B cell (primary cell): ENCODE measurements around the gene DTD1. TPM values are rescaled to one million over a fixed set of nuclear protein-coding genes. Genes with fewer than 3 reads are reported as not detected.

Source experiments
- ATAC-seq: fragments of 200-7000 bp; cut with Tn5 transposase; one replicate; pipeline ENCODE4 v1.10.0; 2021; ENCODE audit warnings: low read depth, mild to moderate bottlenecking, moderate number of reproducible peaks, moderate library complexity
- CTCF ChIA-PET: fragments of 350-600 bp; sonication (Branson Sonifier 250); formaldehyde crosslinking; loops from one replicate; lab custom pipeline; 2021; ENCODE audit warnings: antibody characterized with exemption, inconsistent platforms; lab: Charles Lee
- POLR2A ChIA-PET: fragments of 350-600 bp; sonication (Branson Sonifier 250); formaldehyde crosslinking; loops from one replicate; lab custom pipeline; 2021; ENCODE audit warnings: antibody characterized with exemption; lab: Charles Lee
- DNase-seq: peaks from one replicate; pipeline ENCODE4 v3.0.0; 2013
- H2AFZ ChIP-seq: 2 replicates; pipeline ENCODE4 v1.6.1; 2012; ENCODE audit warnings: mild to moderate bottlenecking, low read depth, low read length; ENCODE audit not compliant: insufficient read depth, poor library complexity, severe bottlenecking
- H3K27ac ChIP-seq, 2 donors: 1 replicate in 1 of 2; 2 replicates in 1 of 2; pipeline ENCODE4 v1.5.1; 2012 to 2013; ENCODE audit warnings: low read length in 2 of 2, mild to moderate bottlenecking in 2 of 2, moderate library complexity in 1 of 2
- H3K27me3 ChIP-seq, 4 experiments: fragments of 200-600 bp in 1 of 4; sonication (generic) in 1 of 4; replicated peaks in 1 of 4; 1 replicate in 2 of 4; 2 replicates in 2 of 4; pipeline versions ENCODE4 v1.6.1 to v1.7.0; 2013 to 2016; ENCODE audit warnings: low read length in 3 of 4, mild to moderate bottlenecking in 2 of 4, mixed read lengths in 1 of 4, moderate library complexity in 1 of 4; ENCODE audit not compliant: insufficient read depth in 4 of 4, control insufficient read depth in 3 of 4; ENCODE audit errors: control extremely low read depth in 1 of 4
- H3K36me3 ChIP-seq, 2 experiments: replicated peaks in 1 of 2; 1 replicate in 1 of 2; 2 replicates in 1 of 2; pipeline versions ENCODE4 v1.6.1 to v1.7.1; 2013; ENCODE audit warnings: low read length in 1 of 2; ENCODE audit not compliant: insufficient read depth in 2 of 2, control insufficient read depth in 1 of 2; ENCODE audit errors: control extremely low read depth in 1 of 2, extremely low read depth in 1 of 2
- H3K4me1 ChIP-seq, 2 donors: fragments of 200-600 bp in 1 of 2; sonication (generic) in 1 of 2; 1 replicate in 1 of 2; 2 replicates in 1 of 2; pipeline versions ENCODE4 v1.5.1 to v1.6.1; 2013 to 2017; ENCODE audit warnings: low read length in 2 of 2; ENCODE audit not compliant: control insufficient read depth in 2 of 2, insufficient read depth in 2 of 2
- H3K4me2 ChIP-seq: replicated peaks from 2 replicates; pipeline ENCODE3; 2012; ENCODE audit warnings: mild to moderate bottlenecking, low read depth, low read length; ENCODE audit not compliant: poor library complexity, severe bottlenecking
- H3K4me3 ChIP-seq, 5 experiments: fragments of 200-600 bp in 1 of 5; sonication (generic) in 1 of 5; 1 replicate in 3 of 5; 2 replicates in 2 of 5; pipeline versions ENCODE4 v1.5.1 to v1.7.0; 2011 to 2016; ENCODE audit warnings: low read length in 4 of 5, mild to moderate bottlenecking in 4 of 5, low read depth in 2 of 5, control low read depth in 1 of 5, moderate library complexity in 1 of 5; ENCODE audit not compliant: insufficient read depth in 1 of 5; ENCODE audit errors: control extremely low read depth in 1 of 5, extremely low read depth in 1 of 5
- H3K79me2 ChIP-seq: fragments of 200-600 bp; sonication (generic); one replicate; pipeline ENCODE4 v1.6.0; 2016; ENCODE audit warnings: low read length; ENCODE audit not compliant: control insufficient read depth, insufficient read depth
- H3K9ac ChIP-seq: fragments of 200-600 bp; sonication (generic); 2 replicates; pipeline ENCODE4 v1.6.1; 2017; ENCODE audit warnings: mild to moderate bottlenecking, low read length, moderate library complexity
- H3K9me3 ChIP-seq, 3 donors: one replicate each; pipeline versions ENCODE4 v1.6.1 to v1.7.1; 2013; ENCODE audit warnings: low read length in 2 of 3; ENCODE audit not compliant: control insufficient read depth in 2 of 3, insufficient read depth in 1 of 3; ENCODE audit errors: control extremely low read depth in 1 of 3
- H4K20me1 ChIP-seq: 2 replicates; pipeline ENCODE4 v1.6.0; 2012; ENCODE audit warnings: mild to moderate bottlenecking, low read length; ENCODE audit not compliant: insufficient read depth, control insufficient read depth, poor library complexity, severe bottlenecking
- H3K27ac Mint-ChIP-seq: one replicate; pipeline ENCODE4 v1.8.0; 2021; ENCODE audit warnings: mixed read lengths
- H3K27me3 Mint-ChIP-seq: one replicate; pipeline ENCODE4 v1.8.0; 2021; ENCODE audit warnings: mixed read lengths
- H3K4me1 Mint-ChIP-seq: one replicate; pipeline ENCODE4 v1.8.0; 2021; ENCODE audit warnings: mixed read lengths
- H3K4me3 Mint-ChIP-seq: one replicate; pipeline ENCODE4 v1.8.0; 2021; ENCODE audit warnings: mixed read lengths
- H3K9me3 Mint-ChIP-seq: one replicate; pipeline ENCODE4 v1.8.0; 2022; ENCODE audit warnings: mixed read lengths; ENCODE audit not compliant: insufficient read depth
- CTCF ChIP-seq: fragments of 200-600 bp; IDR thresholded peaks from one replicate; pipeline ENCODE4 v1.8.0; 2022; ENCODE audit warnings: antibody characterized with exemption, mild to moderate bottlenecking
- EZH2 ChIP-seq: IDR thresholded peaks from 2 replicates; pipeline ENCODE4 v1.6.1; 2012; ENCODE audit warnings: borderline replicate concordance, low read depth, mild to moderate bottlenecking, moderate library complexity, low read length; ENCODE audit not compliant: insufficient read depth, poor library complexity, severe bottlenecking
- WGBS: methylation state at CpG from one replicate; pipeline ENCODE4 v1.1.5; 2013; ENCODE audit warnings: missing lambda C conversion rate; ENCODE audit not compliant: insufficient coverage; 5-methylcytosine and 5-hydroxymethylcytosine counted together
- intact Hi-C: fragments of 100-400 bp; cut with micrococcal nuclease; formaldehyde crosslinking; loops from one replicate; pipeline ENCODE4 v1.10.0; 2022
- polyA plus RNA-seq: library from polyadenylated mRNA; depleted of rRNA; stranded (reverse); fragments of >200 nt; gene quantifications from 2 replicates; pipeline ENCODE4 v1.2.3, GENCODE V29; 2012
- total RNA-seq, 2 donors: library from RNA; stranded (reverse); fragments of 120-200 nt in 1 of 2; gene quantifications; 1 replicate in 1 of 2; 2 replicates in 1 of 2; pipeline versions ENCODE4 v1.2.3 to v1.2.4, GENCODE V29; 2013 to 2022

Gene DTD1
- total and polyA plus RNA-seq, 2 donors (not counting 1 experiment from before 2014, with no cell fraction given), result 18.7 to 20.4 TPM

- H3K4me1 Mint-ChIP-seq, result peaks cover 7% of the 10 kb centered on the region
- no peaks in the 10 kb centered on the region for H3K27me3 ChIP-seq
- no peak overlapping the region for H3K4me3 Mint-ChIP-seq
- POLR2A ChIA-PET, result no interaction called here
- no peak overlapping the region for H3K27ac Mint-ChIP-seq
- no peaks in the 10 kb centered on the region for H3K4me1 ChIP-seq
- no peak overlapping the region for H3K27ac ChIP-seq
- no peaks in the 10 kb centered on the region for H3K9me3 Mint-ChIP-seq
- 93% methylated on average over 3 of the region's 3 CpGs for WGBS
- CTCF ChIA-PET, result no interaction called here
- H3K27me3 Mint-ChIP-seq, result no peaks in the 10 kb centered on the region
- H3K4me2 ChIP-seq, result no peak overlapping the region
- no peaks in the 10 kb centered on the region for H4K20me1 ChIP-seq
- no peak for TF ChIP-seq EZH2
- TF ChIP-seq CTCF, result no peak
- no peak overlapping the region for H3K4me3 ChIP-seq
- ATAC-seq (no peak), DNase-seq (no peak)
- no peaks in the 10 kb centered on the region for H3K36me3 ChIP-seq
- intact Hi-C loops, result no loop called here
- H2AFZ ChIP-seq, result no peak overlapping the region
- H3K9me3 ChIP-seq, result no peaks in the 10 kb centered on the region
- no peaks in the 10 kb centered on the region for H3K79me2 ChIP-seq
- no peak overlapping the region for H3K9ac ChIP-seq
These were observed 100.8 kb downstream of the DTD1 start for GRCh38 chr20:18688676-18689075.

GRCh38 chr20:18689557-18689956 is 101.7 kb downstream of the DTD1 start:
- no peaks in the 10 kb centered on the region for H3K36me3 ChIP-seq
- ATAC-seq, result no peak
- WGBS, result no CpG with 5 or more reads among the region's 1 CpG
- H3K27ac Mint-ChIP-seq, result no peak overlapping the region
- intact Hi-C loops, result no loop called here
- H4K20me1 ChIP-seq, result no peaks in the 10 kb centered on the region
- no peaks in the 10 kb centered on the region for H3K9me3 Mint-ChIP-seq
- no peak overlapping the region for H3K27ac ChIP-seq
- TF ChIP-seq EZH2, result no peak
- TF ChIP-seq CTCF, result no peak
- no peaks in the 10 kb centered on the region for H3K27me3 Mint-ChIP-seq
- no peaks in the 10 kb centered on the region for H3K27me3 ChIP-seq
- peaks cover 7% of the 10 kb centered on the region for H3K4me1 Mint-ChIP-seq
- no peak overlapping the region for H3K4me3 Mint-ChIP-seq
- ChIA-PET POLR2A (no interaction called here), CTCF (no interaction called here)
- no peaks in the 10 kb centered on the region for H3K79me2 ChIP-seq
- H3K4me2 ChIP-seq, result no peak overlapping the region
- H3K4me1 ChIP-seq, result no peaks in the 10 kb centered on the region
- H3K4me3 ChIP-seq, result no peak overlapping the region
- no peak overlapping the region for H2AFZ ChIP-seq
- no peaks in the 10 kb centered on the region for H3K9me3 ChIP-seq
- no peak for DNase-seq
- H3K9ac ChIP-seq, result no peak overlapping the region
